GM18909 (cell line): Measurements from ENCODE around the gene TBX18.

Experiments used
- ATAC-seq: cut with Tn5 transposase; IDR thresholded peaks from one replicate; pipeline ENCODE4 v1.9.1; 2021; ENCODE audit warnings: mild to moderate bottlenecking; ENCODE audit not compliant: unreplicated experiment, poor library complexity

Gene TBX18

GRCh38 chr6:84638286-84638685, 126.1 kb downstream of the TBX18 start:
- no peak for ATAC-seq
